Activated T-cell treated with anti-CD3 and anti-CD28 coated beads for 4 hours (primary cell): Measurements from ENCODE around the gene CFL1.
A peak's percentile ranks its signal among the peaks of the same experiment; 100 is the strongest.

Experiments used
- DNase-seq: peaks from one replicate; pipeline ENCODE4 v3.0.0-alpha.2; 2020

Gene CFL1

DNA sequence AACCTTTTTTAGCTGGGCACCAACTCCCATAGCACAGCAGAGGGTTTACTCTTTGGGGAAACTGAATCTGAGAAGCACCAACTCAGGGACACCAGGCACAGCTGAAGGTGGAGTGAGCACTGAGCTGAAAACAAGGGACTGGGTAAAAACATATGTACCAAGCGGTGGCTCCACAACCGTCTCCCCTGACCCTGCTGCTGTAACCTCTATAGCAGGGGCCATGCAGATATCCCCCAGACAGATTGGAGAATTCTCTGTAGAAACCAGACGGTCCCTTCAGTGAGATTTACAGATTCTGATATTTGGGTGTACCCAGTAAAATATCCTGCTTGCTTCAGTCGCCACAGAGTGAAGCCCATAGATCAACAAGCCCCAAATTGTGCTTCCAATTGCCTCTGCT, 28.5 kb downstream of the CFL1 start:
- no peak for DNase-seq

- no peak for DNase-seq
These were observed 30.8 kb downstream of the CFL1 start for GRCh38 chr11:65826984-65827735.

- no peak for DNase-seq
These were observed 35.0 kb downstream of the CFL1 start for GRCh38 chr11:65822776-65823528.

- no peak for DNase-seq
These were observed 36.9 kb downstream of the CFL1 start for GRCh38 chr11:65821107-65821506.

GRCh38 chr11:65817835-65818680, 39.9 kb downstream of the CFL1 start:
- DNase-seq: peak; percentile 94

DNA sequence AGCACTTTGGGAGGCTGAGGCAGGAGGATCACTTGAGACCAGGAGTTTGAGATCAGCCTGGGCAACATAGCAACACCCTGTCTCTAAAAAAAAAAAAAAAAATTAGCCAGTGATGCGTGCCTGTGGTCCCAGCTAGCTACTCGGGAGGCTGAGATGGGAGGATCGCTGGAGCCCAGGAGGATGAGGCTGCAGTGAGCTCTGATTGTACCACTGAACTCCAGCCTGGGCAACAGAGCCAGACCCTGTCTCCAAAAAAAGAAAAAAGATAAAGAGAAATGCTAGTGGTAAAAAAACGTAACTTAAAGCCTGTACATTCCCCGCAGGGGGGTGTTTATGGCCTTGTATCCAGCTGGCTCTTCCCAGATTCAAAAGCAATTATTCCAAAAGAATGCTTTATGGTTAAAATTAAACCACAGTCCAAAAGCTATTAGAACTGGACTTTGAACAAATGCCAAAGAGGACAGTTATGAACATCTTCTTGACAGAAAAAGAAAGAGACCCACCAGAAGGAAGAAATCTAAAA, 40.6 kb downstream of the CFL1 start:
- no peak for DNase-seq

- DNase-seq: no peak
These were observed 41.3 kb downstream of the CFL1 start for GRCh38 chr11:65816696-65817095.

DNA sequence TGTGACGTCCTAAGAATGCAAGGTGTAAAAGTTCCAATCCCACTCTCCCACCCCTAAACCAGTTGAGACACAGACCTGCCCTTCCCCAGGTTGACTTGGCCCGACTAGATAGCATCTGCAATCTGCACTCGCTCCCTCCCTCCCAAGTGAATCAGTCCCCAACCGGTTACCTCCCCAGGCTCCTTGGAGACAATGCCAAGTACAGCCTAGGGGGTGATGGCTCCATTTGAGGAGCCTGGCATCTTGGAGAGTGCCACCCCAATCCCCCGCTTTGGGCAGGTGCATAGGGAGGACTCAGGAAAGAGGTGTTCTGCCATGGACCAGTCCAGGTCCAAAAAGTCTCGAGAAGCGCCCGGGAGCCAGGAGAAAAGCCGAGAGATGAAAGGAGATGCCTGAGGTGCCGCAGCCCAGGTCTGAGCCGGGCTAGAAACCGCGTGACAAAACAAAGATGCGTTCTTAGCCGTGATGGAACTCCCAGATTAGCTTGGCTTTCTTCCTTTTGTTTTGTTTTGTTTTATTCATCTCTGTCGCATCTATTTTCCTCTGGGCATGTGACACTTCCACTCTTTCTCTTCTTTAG, 42.9 kb downstream of the CFL1 start:
- no peak for DNase-seq

DNA sequence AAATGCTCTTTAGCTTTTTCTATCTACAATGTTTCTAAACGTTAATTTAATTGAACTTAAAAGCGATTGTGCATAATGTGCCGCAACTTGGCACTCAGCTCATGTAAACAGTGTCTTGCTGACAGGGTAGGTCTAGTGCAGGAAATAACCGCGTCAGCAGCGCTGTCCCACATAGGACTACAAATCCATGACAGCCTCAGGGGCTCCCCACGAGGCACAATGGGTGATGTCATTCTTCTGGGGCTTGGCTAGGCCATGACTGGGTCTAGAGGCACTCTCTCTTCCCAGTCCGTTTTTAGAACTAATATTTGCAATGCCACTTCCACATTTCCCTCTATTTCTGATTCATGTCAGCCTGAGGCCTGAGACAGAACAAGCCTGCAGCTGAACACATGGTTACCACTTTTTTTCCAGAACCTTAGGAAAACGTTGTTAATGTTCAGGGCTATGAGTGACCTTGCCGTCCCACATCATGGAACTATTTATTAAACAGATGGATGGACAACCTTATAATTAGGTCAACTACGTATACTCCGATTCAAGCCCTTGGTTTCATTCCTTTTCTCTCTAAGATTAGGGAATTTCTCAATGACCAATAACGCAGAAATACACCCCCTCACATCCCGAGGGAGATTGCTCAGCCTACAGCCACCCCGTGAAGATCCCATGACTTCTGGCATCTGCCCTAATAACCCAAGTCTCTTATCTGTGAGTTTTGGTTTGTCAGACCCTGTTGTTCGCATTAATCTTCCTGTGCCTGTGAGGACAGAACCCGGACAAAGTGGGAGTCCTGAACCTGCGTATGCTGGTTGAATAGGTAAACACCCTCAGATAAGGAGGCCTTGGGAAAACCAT, 43.6 kb downstream of the CFL1 start:
- no peak for DNase-seq

GRCh38 chr11:65811764-65812475, 46.1 kb downstream of the CFL1 start:
- DNase-seq: no peak

- no peak for DNase-seq
These were observed 47.7 kb downstream of the CFL1 start for GRCh38 chr11:65810046-65810868.

GRCh38 chr11:65809496-65809895, 48.5 kb downstream of the CFL1 start:
- no peak for DNase-seq

DNA sequence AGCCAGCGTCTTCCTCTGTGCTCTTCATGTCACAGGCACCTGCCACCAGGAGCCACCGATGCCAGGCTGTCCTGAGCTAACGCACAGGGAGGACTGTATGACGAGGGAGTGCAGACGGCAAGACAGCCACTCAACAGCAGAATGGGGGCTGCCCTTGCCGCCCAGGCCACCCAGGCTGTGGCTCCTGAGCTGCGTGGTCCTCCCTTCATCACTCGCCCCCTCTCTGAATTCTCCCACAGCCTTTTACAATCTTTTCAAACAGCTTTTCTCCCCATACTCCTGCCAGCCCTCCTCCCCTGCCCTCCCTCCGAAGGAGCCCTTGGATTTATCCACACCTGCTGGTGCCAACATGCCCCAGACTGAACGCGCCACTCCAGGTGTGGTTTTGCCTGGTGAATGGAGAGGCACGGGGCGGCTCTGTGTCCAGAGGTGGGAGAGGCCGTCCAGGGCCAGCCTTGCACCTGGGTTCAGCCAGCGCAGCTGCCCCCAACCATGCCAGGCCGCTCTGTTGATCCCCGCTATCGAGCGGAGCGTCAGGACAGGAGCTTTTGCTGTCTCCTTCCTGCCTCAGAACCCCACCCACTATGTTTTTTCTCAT, 49.1 kb downstream of the CFL1 start:
- no peak for DNase-seq

- DNase-seq: no peak
These were observed 51.0 kb downstream of the CFL1 start for GRCh38 chr11:65806979-65807378.
